Stimulated activated CD8-positive, alpha-beta memory T cell treated with anti-CD3 and anti-CD28 coated beads, Interleukin-12 subunit alpha, Interleukin-12 subunit beta, amount 100 ng/mL, for 24 hours (primary cell): ENCODE measurements around the gene MMP19.

Source experiments
- DNase-seq: peaks from one replicate; pipeline ENCODE4 v3.0.0-alpha.2; 2020; ENCODE audit errors: extremely low read depth

MMP19 gene

DNA sequence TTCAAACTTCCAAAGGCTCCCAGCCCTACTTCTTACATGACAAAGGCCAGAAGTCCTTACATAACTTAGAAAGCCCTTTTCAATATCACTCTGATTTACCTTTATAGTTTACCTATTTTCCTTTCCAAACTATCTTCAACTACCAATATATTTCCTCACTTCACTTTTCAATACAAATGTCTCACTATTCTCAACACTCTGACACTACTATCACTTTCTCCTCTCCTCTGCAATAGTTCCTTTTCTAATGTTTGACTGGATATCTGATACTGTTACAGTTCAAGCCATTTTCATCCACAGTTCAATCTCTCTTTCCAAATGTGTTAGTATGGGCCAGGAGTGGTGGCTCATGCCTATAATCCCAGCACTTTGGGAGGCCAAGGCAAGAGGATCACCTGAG lies 28.5 kb downstream of the MMP19 start:
- DNase-seq, result no peak

DNA sequence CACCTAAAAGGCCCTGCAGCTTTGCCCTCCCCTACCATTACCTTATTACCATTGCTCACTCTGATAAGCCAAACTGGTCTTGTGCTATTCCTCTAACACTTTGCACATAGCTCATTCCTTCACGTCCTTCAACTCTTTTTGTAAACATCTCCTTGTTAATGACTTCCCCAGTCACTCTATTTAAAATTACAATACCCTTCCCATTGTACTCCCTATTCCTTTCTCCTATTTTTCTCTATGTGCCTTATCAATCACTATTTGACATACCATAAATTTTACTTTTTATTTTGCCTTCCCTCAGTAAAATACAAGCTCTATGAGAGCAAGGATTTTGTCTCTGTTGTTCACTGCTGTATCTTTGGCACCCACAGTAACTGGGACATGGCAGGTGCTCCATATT lies 30.6 kb downstream of the MMP19 start:
- DNase-seq, result no peak

GRCh38 chr12:55809274-55809673 lies 33.5 kb downstream of the MMP19 start:
- no peak for DNase-seq

DNA sequence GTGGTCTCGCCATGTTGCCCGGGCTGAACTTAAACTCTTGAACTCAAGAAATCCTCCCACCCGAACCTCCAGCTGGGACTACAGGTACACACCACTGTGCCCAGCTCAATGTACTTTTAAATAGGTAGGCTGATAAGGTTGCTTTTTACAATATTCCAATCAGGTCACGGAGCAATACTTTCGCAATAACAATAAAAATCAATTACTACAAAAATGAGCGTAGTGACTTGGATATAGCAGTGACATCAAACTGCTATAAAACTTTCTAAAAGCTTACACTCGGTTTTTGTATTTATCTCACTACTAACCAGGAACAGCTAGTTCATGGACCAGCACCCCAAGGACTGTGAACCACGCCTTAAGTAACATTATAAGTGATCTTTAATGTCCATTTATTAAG lies 35.8 kb downstream of the MMP19 start:
- DNase-seq, result no peak

- no peak for DNase-seq
Observed at GRCh38 chr12:55797550-55797949, 45.2 kb downstream of the MMP19 start.

- no peak for DNase-seq
Observed at GRCh38 chr12:55797068-55797467, 45.7 kb downstream of the MMP19 start.

DNA sequence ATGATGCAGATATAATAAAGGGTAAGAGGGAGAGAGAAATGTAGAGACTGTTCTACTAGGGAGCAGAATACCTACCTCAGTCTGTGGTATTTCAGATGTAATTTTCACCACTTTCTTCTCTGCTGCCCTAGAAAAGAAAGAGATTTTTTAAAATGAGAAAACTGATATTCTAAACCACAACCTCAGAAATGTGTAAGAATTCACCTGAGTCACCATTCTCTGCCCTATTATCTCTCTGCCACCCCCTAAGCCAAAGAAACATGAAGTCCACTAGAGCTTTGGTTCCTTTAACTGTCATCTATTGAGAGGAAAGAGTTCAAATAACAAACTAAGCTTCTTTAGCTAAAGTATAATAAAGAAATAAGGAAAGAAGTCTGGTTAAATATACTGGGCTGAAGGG lies 46.8 kb downstream of the MMP19 start:
- DNase-seq, result no peak

DNA sequence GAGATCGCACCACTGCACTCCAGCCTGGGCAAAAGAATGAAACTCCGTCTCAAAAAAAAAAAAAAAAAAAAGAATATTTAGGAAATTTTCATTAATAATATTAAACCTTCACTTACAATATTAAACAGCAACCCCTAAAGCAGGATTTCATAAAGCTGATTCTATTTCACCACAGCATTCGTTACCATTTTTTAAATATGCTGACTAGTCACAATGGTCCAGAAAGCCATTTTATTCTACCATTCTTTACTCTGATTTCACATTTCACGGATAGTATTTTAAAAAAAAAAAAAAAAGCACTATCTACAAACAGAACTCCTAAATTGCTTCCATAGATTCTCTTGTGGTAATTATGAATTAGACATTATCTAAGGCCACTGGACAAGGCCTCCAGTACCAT lies 52.8 kb downstream of the MMP19 start:
- DNase-seq, result no peak

DNA sequence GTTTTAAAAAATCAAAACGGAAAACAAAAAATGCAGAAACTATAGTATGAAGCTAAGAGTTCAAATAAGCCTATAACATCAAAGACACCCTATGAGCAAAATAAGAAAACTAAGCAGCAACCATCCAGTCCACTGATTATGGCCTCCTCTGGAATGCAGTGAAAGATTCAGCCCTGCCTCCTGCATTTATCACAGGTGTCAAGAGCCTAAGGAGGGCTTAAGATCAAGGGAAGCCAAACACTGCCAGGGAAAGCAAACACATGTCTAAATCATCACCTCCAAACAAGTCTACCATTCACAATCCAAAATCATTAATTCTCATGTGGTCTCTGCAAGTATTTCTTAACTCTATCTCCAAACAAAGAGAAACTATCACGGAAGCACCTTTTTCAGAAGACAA lies 53.6 kb downstream of the MMP19 start:
- DNase-seq, result no peak

- no peak for DNase-seq
Observed at GRCh38 chr12:55788546-55788945, 54.2 kb downstream of the MMP19 start.
